Left lung (tissue), 10 donors: ENCODE data around the gene PLEKHJ1. TPM values are rescaled to one million over a fixed set of nuclear protein-coding genes. Genes with fewer than 3 reads are reported as not detected.
"Not testable (repeated sequence)": the region's sequence is repeated elsewhere in the genome, so short reads cannot be mapped to it uniquely, and the experiment has no call there.

ENCODE experiments used
- ATAC-seq: fragments of 200-7000 bp; cut with Tn5 transposase; one replicate; pipeline ENCODE4 v1.9.1; 2020; ENCODE audit warnings: moderate library complexity
- DNase-seq, 4 donors: peaks; one replicate each; pipeline ENCODE4 v3.0.0-alpha.2; 2013 to 2020
- H3K27ac ChIP-seq, 2 donors: fragments of 200-600 bp; sonication (generic) in 1 of 2; one replicate each; pipeline versions ENCODE4 v1.5.0 to v1.8.0; 2020 to 2021
- H3K27me3 ChIP-seq, 2 donors: fragments of 200-600 bp; sonication (generic) in 1 of 2; one replicate each; pipeline versions ENCODE4 v1.5.0 to v1.8.0; 2020 to 2021
- H3K36me3 ChIP-seq, 2 donors: fragments of 200-600 bp; sonication (generic) in 1 of 2; one replicate each; pipeline versions ENCODE4 v1.5.0 to v1.8.0; 2020 to 2021
- H3K4me1 ChIP-seq, 2 donors: fragments of 200-600 bp; one replicate each; pipeline ENCODE4 v1.8.0; 2021
- H3K4me3 ChIP-seq, 2 donors: fragments of 200-600 bp; sonication (generic) in 1 of 2; one replicate each; pipeline versions ENCODE4 v1.5.0 to v1.8.0; 2020 to 2021; ENCODE audit warnings: mild to moderate bottlenecking in 1 of 2
- H3K9me3 ChIP-seq, 2 donors: fragments of 200-600 bp; sonication (generic) in 1 of 2; one replicate each; pipeline versions ENCODE4 v1.5.0 to v1.8.0; 2020 to 2021
- intact Hi-C, 2 donors: fragments of 100-400 bp; cut with DNase I; formaldehyde crosslinking; loops; one replicate each; pipeline versions ENCODE4 v1.11.2 to v1.14.2; 2022
- polyA plus RNA-seq, 6 donors: library from polyadenylated mRNA; unstranded; fragments of 120-200 nt; gene quantifications; one replicate each; pipeline ENCODE4 v1.2.1, GENCODE V29; 2013; ENCODE audit not compliant: insufficient read length in 6 of 6
- total RNA-seq, 2 donors: library from RNA; stranded (reverse); fragmentation: NEBNext Ultra II Directional; extraction: Animal tissue kit (Norgen Biotek cat#: 25700); gene quantifications; one replicate each; pipeline ENCODE4 v1.2.1, GENCODE V29; 2021
- TF ChIP-seq, protein P1 (sequence below), 2 donors: fragments of 200-600 bp; sonication (generic) in 1 of 2; IDR thresholded peaks; one replicate each; pipeline versions ENCODE4 v1.5.0 to v1.8.0; 2021; ENCODE audit warnings: antibody characterized with exemption in 2 of 2
- donor health status: DM: no; HTN: yes; CAD: no.
- donor health status: DM: no; HTN: no; CAD: no.

PLEKHJ1 gene
- total and polyA plus RNA-seq, 8 donors = 44.0 to 74.4 (median 56.5) TPM

DNA sequence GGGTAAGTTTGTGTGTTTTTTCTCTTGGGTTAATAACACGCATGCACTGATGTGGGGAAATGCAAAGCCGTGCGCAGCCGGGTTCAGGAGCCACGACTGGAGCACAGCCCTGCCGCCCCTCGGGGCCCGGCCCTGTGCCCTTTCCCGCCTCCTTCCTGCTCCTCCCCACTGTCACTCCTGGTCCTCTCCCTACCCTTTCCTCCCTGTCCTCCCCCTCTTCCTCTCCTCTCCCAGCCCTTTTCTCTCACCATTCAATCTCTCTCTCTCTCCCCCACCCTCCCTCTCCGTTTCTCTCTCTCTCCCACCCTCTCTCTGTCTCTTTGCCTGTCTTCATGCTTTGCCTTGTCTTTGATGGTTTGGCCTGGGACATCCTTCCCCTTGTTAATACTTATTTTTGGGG is 27.2 kb downstream of the PLEKHJ1 start:
- H3K9me3 ChIP-seq = no peaks in the 10 kb centered on the region
- TF ChIP-seq, protein P1, sequence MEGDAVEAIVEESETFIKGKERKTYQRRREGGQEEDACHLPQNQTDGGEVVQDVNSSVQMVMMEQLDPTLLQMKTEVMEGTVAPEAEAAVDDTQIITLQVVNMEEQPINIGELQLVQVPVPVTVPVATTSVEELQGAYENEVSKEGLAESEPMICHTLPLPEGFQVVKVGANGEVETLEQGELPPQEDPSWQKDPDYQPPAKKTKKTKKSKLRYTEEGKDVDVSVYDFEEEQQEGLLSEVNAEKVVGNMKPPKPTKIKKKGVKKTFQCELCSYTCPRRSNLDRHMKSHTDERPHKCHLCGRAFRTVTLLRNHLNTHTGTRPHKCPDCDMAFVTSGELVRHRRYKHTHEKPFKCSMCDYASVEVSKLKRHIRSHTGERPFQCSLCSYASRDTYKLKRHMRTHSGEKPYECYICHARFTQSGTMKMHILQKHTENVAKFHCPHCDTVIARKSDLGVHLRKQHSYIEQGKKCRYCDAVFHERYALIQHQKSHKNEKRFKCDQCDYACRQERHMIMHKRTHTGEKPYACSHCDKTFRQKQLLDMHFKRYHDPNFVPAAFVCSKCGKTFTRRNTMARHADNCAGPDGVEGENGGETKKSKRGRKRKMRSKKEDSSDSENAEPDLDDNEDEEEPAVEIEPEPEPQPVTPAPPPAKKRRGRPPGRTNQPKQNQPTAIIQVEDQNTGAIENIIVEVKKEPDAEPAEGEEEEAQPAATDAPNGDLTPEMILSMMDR (IDR thresholded peaks at IDR 0.05) = no peak
- peak overlapping the region in 1 of 2 donors; percentile 41 for H3K27ac ChIP-seq
- H3K36me3 ChIP-seq = peaks cover 0 to 93% of the 10 kb centered on the region in 2 donors
- H3K4me3 ChIP-seq = no peak overlapping the region
- peaks cover 0 to 22% of the 10 kb centered on the region in 2 donors for H3K4me1 ChIP-seq
- no peak for DNase-seq
- intact Hi-C loops = no loop called here
- H3K27me3 ChIP-seq = no peaks in the 10 kb centered on the region
- ATAC-seq = no peak

DNA sequence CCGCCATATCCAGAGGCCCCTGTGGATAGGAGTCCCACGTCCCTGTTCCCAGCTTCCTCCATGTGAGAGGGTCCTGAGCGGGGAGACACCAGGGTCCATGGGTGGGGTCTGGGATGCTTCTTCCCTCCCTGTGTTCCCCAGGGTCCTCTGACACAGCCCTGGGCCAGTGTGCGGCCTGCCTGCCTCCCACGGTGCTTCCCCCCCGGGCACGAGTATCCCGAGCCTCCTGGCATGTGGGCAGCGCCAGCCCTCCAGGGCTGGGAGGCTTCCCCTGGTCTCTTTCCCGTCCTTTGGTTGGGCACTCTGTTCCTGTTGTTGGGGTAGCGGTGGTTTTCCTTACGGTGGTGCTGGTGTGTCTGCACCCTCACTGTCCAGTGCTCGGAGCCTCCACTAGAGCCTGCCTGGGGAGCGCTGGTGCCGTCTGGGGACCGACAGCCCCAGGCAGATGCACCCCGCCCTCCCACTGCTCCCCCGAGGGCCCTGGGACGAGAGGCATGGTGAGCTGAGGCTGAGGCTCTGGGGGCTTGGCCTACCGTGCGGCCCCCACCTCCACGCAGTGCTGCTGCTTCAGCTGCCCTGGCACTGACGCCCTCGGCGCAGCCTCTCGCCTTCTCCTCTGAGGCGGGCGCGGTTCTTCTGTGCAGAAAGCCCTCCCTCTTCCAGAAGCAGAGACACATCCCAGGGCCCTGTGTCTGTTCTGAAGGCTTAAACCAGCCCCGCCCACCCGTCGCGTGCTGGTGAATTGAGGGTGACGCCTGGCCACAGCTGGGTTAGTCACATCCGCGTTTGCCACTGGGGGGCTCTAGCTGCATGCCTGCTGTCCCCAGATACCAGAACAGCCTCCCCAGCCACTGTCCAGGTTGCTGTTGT is 27.9 kb downstream of the PLEKHJ1 start:
- H3K36me3 ChIP-seq = peaks cover 0 to 92% of the 10 kb centered on the region in 2 donors

DNA sequence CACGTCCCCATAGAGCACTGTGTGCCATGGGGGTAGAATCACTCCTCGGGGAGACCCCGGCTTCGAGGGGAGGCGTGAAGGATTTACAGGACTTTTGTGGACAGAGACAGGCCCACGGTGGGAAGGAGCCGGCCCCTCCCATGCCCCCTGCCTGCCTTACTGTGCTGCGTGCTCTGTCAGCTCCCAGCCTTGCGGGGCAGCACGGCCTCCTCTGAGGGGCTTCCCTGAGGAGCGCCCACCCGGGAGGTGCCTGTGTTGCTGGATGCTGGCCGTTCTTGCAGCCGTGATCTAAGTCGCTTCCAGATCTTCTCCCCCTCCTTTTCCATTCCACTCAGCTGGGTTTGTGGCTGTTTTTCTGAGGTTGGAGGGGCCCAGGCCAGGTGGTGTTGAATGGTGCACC is 29.1 kb downstream of the PLEKHJ1 start:
- DNase-seq (no peak), ATAC-seq (no peak)
- TF ChIP-seq, protein P1 (IDR thresholded peaks at IDR 0.05) = no peak
- no peaks in the 10 kb centered on the region for H3K9me3 ChIP-seq
- no peak overlapping the region for H3K4me3 ChIP-seq
- no peak overlapping the region for H3K27ac ChIP-seq
- intact Hi-C loops = no loop called here
- peaks cover 0 to 92% of the 10 kb centered on the region in 2 donors for H3K36me3 ChIP-seq
- no peaks in the 10 kb centered on the region for H3K27me3 ChIP-seq
- H3K4me1 ChIP-seq = peaks cover 0 to 17% of the 10 kb centered on the region in 2 donors

More for the DNA sequence above, 27.9 kb downstream of the PLEKHJ1 start:
- peak in 1 of 4 donors; percentile 26 for DNase-seq
- TF ChIP-seq, protein P1 (IDR thresholded peaks at IDR 0.05) = no peak
- peak overlapping the region in 1 of 2 donors; percentile 41 for H3K27ac ChIP-seq
- no peaks in the 10 kb centered on the region for H3K9me3 ChIP-seq
- no peak for ATAC-seq
- peaks cover 0 to 17% of the 10 kb centered on the region in 2 donors for H3K4me1 ChIP-seq
- intact Hi-C loops = no loop called here
- no peak overlapping the region for H3K4me3 ChIP-seq
- no peaks in the 10 kb centered on the region for H3K27me3 ChIP-seq

DNA sequence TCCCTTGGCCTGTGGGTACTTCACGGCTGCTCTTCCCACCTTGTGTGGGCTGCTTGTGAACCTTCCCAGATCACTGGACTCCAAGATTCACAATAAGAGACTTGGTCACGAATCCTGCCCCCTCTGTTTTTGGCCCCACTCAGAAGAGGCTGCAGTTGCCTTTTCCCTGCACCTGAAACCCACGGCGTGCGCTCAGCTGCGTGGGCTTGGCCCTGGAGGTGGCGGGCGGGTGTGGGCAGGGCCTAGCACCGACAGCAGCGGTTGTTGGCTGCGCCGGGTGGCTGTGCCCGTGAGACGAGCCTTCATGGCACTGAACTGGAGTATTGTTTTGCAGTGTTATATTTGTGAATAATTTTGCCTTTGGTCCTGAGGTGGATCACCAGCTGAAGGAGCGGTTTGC is 33.8 kb downstream of the PLEKHJ1 start:
- Histone ChIP-seq H3K9me3 (no peaks in the 10 kb centered on the region), H3K36me3 (peaks cover 0 to 81% of the 10 kb centered on the region in 2 donors), H3K27me3 (no peaks in the 10 kb centered on the region), H3K4me3 (no peak overlapping the region), H3K4me1 (no peaks in the 10 kb centered on the region), H3K27ac (no peak overlapping the region)
- ATAC-seq (no peak), DNase-seq (no peak)
- TF ChIP-seq, protein P1 (IDR thresholded peaks at IDR 0.05) = no peak
- intact Hi-C loops = no loop called here

DNA sequence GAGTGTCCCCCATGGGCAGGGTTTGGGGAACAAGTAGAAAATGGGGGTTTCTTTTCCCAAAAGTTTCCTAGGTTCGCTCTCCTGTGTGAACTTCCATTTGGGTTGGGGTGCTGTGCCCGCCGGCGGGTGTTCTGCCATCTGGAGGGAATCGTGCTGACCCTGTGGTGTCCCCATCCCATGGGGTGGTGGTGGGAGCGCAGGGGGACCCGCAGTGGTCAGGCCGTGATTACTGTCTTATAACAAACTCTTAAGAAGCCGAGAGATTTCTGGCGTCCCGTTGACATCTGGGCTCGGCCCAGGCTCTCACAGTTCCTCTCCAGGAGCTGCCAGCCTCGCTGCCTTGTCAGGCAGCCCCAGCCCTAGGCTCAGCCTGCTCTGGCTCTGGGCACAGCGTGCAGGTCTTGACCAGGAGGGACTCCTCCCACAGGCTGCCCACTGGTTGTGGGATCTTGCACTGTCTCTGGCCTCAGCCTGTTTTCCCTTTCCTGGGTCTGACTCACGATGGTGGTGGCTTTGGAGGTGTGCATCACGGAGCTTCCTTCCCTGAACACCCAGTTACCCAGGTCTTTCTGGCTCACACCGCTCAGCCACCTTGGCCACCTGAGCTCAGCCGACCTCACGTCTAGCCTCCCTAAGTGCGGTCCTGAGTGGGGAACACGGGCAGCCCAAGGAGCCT is 34.5 kb downstream of the PLEKHJ1 start:
- Histone ChIP-seq H3K36me3 (peaks cover 0 to 81% of the 10 kb centered on the region in 2 donors), H3K4me1 (no peaks in the 10 kb centered on the region), H3K27ac (no peak overlapping the region), H3K27me3 (no peaks in the 10 kb centered on the region), H3K4me3 (no peak overlapping the region), H3K9me3 (no peaks in the 10 kb centered on the region)
- DNase-seq (no peak), ATAC-seq (no peak)
- intact Hi-C loops = no loop called here
- TF ChIP-seq, protein P1 (IDR thresholded peaks at IDR 0.05) = no peak

DNA sequence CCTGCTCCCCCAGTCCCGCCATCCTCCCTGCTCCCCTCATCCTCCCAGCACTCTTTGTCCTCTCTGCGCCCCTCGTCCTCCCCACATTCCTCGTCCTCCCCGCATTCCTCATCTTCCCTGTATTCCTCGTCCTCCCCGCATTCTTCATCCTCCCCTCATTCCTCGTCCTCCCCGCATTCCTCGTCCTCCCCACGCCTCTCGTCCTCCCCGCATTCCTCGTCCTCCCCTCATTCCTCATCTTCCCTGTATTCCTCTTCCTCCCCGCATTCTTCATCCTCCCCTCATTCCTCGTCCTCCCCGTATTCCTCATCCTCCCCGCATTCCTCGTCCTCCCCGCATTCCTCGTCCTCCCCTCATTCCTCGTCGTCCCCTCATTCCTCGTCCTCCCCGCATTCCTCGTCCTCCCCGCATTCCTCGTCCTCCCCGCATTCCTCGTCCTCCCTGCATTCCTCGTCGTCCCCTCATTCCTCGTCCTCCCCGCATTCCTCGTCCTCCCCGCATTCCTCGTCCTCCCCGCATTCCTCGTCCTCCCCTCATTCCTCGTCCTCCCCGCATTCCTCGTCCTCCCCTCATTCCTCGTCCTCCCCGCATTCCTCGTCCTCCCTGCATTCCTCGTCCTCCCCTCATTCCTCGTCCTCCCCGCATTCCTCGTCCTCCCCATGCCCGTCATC is 35.4 kb downstream of the PLEKHJ1 start:
- H3K4me3 ChIP-seq, H3K27ac ChIP-seq, ATAC-seq, H3K4me1 ChIP-seq, H3K9me3 ChIP-seq, intact Hi-C loops, H3K27me3 ChIP-seq, DNase-seq: not testable (repeated sequence)
- peaks cover 0 to 81% of the 10 kb centered on the region in 2 donors for H3K36me3 ChIP-seq
